HepG2 (cell line): ENCODE measurements around the gene LGALS3. TPM values are rescaled to one million over a fixed set of nuclear protein-coding genes. Genes with fewer than 3 reads are reported as not detected.

ENCODE experiments used
- GABPA ChIP-seq, 2 experiments: IDR thresholded peaks; 2 replicates each; pipeline ENCODE4 v1.6.1; 2011 to 2016; ENCODE audit warnings: low read depth in 2 of 2, low read length in 1 of 2, missing biosample characterization in 1 of 2, missing genetic modification characterization in 1 of 2
- IRX3 ChIP-seq: sonication (generic); formaldehyde crosslinking; IDR thresholded peaks from 2 replicates; pipeline ENCODE4 v1.8.1; 2023; ENCODE audit warnings: mild to moderate bottlenecking, low read depth, missing genetic modification reagents, borderline replicate concordance
- MYC ChIP-seq: sonication (generic); formaldehyde crosslinking; IDR thresholded peaks from 2 replicates; pipeline ENCODE4 v1.9.0; 2021; ENCODE audit warnings: missing genetic modification reagents, borderline replicate concordance
- PAF1 ChIP-seq: IDR thresholded peaks from 2 replicates; pipeline ENCODE4 v1.6.1; 2016; ENCODE audit warnings: missing genetic modification reagents, missing compliant biosample characterization
- PHF20 ChIP-seq: sonication (generic); formaldehyde crosslinking; IDR thresholded peaks from 2 replicates; pipeline ENCODE4 v1.5.0; 2020; ENCODE audit warnings: mild to moderate bottlenecking, missing genetic modification reagents
- RBFOX2 ChIP-seq: fragments of 200-400 bp; formaldehyde crosslinking; IDR thresholded peaks from 2 replicates; pipeline ENCODE4 v1.6.1; 2017; ENCODE audit warnings: low read depth, mild to moderate bottlenecking, low read length
- TEAD2 ChIP-seq: sonication (generic); formaldehyde crosslinking; IDR thresholded peaks from 2 replicates; pipeline ENCODE4 v1.9.0; 2021; ENCODE audit warnings: missing genetic modification reagents
- ZNF331 ChIP-seq: sonication (generic); formaldehyde crosslinking; IDR thresholded peaks from 2 replicates; pipeline ENCODE4 v1.4.0; 2020; ENCODE audit warnings: missing genetic modification reagents
- ZNF672 ChIP-seq: sonication (generic); formaldehyde crosslinking; IDR thresholded peaks from 2 replicates; pipeline ENCODE4 v1.8.1; 2022; ENCODE audit warnings: missing genetic modification reagents
- ZNF878 ChIP-seq: sonication (generic); formaldehyde crosslinking; IDR thresholded peaks from 2 replicates; pipeline ENCODE4 v1.8.1; 2023; ENCODE audit warnings: mild to moderate bottlenecking, missing genetic modification reagents, moderate library complexity
- polyA plus RNA-seq, 8 experiments: library from polyadenylated mRNA; depleted of rRNA in 3 of 8; stranded (reverse) in 7 of 8; unstranded in 1 of 8; fragments of >200 nt; fragmentation: Illumina TruSeq in 4 of 8; extraction: Trizol in 4 of 8; gene quantifications; 2 replicates each; pipeline versions ENCODE4 v1.2.1 to v1.2.3, GENCODE V29; 2011 to 2016; ENCODE audit warnings: low read depth in 4 of 8, missing spikeins in 1 of 8, mixed read lengths in 1 of 8; ENCODE audit not compliant: insufficient read depth in 1 of 8
- total RNA-seq, 5 experiments: library from RNA; depleted of rRNA; stranded (reverse); fragments of >200 nt; fragmentation: Illumina TruSeq; extraction: Trizol; gene quantifications; 2 replicates each; pipeline ENCODE4 v1.2.3, GENCODE V29; 2016; ENCODE audit warnings: low read depth in 1 of 5
- TF ChIP-seq, protein P1 (sequence below): sonication (generic); formaldehyde crosslinking; IDR thresholded peaks from 2 replicates; pipeline ENCODE4 v1.5.1; 2020; ENCODE audit warnings: missing genetic modification reagents, mild to moderate bottlenecking, borderline replicate concordance
- TF ChIP-seq, protein P2 (sequence below): sonication (generic); formaldehyde crosslinking; IDR thresholded peaks from 2 replicates; pipeline ENCODE4 v1.4.0; 2020; ENCODE audit warnings: mild to moderate bottlenecking, missing genetic modification reagents, borderline replicate concordance
- TF ChIP-seq, protein P3 (sequence below): sonication (generic); formaldehyde crosslinking; IDR thresholded peaks from 2 replicates; pipeline ENCODE4 v1.4.0; 2020; ENCODE audit warnings: low read depth, mild to moderate bottlenecking, missing genetic modification reagents
- TF ChIP-seq, protein P4 (sequence below): sonication (generic); formaldehyde crosslinking; IDR thresholded peaks from 2 replicates; pipeline ENCODE4 v1.4.0; 2020; ENCODE audit warnings: missing genetic modification reagents, borderline replicate concordance

LGALS3 gene
- total and polyA plus RNA-seq, 2 of the 13 experiments (the other 11 are each of a cell fraction or from before 2014, with no cell fraction given): 5.0 to 97.4 TPM

DNA sequence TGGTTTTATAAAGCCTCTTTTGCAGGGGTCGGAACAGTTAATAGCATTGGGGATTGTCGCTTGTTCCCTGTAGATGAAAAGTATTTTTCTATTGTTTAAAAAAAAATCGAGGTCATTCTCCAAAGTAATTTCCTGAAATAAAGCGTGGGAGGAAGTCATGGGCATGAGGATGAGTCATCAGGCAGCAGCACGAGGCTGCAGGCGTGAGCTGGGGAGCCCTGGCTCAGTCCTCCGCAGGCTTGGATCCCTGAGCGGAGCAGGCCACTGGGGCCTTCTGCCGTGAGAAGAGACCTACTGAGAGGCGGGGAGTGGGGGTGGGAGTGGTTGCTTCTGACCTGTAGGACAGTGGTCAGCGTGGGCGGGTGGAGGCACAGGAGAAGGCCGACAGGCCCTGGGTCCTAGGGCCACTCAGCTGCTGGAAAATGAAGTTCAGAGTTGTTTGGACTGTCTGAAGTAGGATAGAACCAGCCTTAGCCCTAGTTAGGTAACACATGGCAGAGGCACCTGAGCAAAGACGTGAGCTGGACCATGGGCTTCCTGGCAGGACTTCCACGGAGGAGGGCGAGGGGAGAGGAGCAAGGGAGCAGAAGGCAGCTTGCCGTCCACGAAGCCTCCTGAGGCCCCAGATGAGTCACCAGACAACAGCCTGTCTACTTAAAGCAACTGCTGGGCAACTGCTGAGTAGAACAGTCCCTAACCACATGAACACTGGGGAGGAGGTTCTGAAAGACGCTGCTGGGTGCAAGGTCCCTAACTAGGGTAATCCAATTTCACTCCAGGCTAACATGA, 21.1 kb upstream of the LGALS3 start (continued):
- TF ChIP-seq GABPA (IDR thresholded peaks at IDR 0.05; ENCODE audit: low read depth, low read length) (no peak), GABPA (CRISPR knock-in tag; IDR thresholded peaks at IDR 0.05; ENCODE audit: low read depth) (peak; percentile 74), RBFOX2 (peak; percentile 49; the same call in 1 of the 2 replicates), PHF20 (CRISPR knock-in tag) (peak; percentile 56), ZNF672 (no peak), ZNF878 (CRISPR knock-in tag) (peak; percentile 89), IRX3 (0 out of 2 replicates have a peak, but pooled peaks have one; percentile 32), ZNF331 (CRISPR knock-in tag) (peak; percentile 80; the same call in 1 of the 2 replicates), MYC (peak; percentile 94), PAF1 (no peak), TEAD2 (no peak)
- TF ChIP-seq, protein P1, sequence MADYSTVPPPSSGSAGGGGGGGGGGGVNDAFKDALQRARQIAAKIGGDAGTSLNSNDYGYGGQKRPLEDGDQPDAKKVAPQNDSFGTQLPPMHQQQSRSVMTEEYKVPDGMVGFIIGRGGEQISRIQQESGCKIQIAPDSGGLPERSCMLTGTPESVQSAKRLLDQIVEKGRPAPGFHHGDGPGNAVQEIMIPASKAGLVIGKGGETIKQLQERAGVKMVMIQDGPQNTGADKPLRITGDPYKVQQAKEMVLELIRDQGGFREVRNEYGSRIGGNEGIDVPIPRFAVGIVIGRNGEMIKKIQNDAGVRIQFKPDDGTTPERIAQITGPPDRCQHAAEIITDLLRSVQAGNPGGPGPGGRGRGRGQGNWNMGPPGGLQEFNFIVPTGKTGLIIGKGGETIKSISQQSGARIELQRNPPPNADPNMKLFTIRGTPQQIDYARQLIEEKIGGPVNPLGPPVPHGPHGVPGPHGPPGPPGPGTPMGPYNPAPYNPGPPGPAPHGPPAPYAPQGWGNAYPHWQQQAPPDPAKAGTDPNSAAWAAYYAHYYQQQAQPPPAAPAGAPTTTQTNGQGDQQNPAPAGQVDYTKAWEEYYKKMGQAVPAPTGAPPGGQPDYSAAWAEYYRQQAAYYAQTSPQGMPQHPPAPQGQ (CRISPR knock-in tag): 0 out of 2 replicates have a peak, but pooled peaks have one; percentile 14
- TF ChIP-seq, protein P2, sequence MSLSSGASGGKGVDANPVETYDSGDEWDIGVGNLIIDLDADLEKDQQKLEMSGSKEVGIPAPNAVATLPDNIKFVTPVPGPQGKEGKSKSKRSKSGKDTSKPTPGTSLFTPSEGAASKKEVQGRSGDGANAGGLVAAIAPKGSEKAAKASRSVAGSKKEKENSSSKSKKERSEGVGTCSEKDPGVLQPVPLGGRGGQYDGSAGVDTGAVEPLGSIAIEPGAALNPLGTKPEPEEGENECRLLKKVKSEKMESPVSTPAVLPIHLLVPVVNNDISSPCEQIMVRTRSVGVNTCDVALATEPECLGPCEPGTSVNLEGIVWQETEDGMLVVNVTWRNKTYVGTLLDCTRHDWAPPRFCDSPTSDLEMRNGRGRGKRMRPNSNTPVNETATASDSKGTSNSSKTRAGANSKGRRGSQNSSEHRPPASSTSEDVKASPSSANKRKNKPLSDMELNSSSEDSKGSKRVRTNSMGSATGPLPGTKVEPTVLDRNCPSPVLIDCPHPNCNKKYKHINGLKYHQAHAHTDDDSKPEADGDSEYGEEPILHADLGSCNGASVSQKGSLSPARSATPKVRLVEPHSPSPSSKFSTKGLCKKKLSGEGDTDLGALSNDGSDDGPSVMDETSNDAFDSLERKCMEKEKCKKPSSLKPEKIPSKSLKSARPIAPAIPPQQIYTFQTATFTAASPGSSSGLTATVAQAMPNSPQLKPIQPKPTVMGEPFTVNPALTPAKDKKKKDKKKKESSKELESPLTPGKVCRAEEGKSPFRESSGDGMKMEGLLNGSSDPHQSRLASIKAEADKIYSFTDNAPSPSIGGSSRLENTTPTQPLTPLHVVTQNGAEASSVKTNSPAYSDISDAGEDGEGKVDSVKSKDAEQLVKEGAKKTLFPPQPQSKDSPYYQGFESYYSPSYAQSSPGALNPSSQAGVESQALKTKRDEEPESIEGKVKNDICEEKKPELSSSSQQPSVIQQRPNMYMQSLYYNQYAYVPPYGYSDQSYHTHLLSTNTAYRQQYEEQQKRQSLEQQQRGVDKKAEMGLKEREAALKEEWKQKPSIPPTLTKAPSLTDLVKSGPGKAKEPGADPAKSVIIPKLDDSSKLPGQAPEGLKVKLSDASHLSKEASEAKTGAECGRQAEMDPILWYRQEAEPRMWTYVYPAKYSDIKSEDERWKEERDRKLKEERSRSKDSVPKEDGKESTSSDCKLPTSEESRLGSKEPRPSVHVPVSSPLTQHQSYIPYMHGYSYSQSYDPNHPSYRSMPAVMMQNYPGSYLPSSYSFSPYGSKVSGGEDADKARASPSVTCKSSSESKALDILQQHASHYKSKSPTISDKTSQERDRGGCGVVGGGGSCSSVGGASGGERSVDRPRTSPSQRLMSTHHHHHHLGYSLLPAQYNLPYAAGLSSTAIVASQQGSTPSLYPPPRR (CRISPR knock-in tag): peak; percentile 28; the same call in 1 of the 2 replicates
- TF ChIP-seq, protein P3, sequence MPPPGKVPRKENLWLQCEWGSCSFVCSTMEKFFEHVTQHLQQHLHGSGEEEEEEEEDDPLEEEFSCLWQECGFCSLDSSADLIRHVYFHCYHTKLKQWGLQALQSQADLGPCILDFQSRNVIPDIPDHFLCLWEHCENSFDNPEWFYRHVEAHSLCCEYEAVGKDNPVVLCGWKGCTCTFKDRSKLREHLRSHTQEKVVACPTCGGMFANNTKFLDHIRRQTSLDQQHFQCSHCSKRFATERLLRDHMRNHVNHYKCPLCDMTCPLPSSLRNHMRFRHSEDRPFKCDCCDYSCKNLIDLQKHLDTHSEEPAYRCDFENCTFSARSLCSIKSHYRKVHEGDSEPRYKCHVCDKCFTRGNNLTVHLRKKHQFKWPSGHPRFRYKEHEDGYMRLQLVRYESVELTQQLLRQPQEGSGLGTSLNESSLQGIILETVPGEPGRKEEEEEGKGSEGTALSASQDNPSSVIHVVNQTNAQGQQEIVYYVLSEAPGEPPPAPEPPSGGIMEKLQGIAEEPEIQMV: peak; percentile 40; the same call in 1 of the 2 replicates
- TF ChIP-seq, protein P4, sequence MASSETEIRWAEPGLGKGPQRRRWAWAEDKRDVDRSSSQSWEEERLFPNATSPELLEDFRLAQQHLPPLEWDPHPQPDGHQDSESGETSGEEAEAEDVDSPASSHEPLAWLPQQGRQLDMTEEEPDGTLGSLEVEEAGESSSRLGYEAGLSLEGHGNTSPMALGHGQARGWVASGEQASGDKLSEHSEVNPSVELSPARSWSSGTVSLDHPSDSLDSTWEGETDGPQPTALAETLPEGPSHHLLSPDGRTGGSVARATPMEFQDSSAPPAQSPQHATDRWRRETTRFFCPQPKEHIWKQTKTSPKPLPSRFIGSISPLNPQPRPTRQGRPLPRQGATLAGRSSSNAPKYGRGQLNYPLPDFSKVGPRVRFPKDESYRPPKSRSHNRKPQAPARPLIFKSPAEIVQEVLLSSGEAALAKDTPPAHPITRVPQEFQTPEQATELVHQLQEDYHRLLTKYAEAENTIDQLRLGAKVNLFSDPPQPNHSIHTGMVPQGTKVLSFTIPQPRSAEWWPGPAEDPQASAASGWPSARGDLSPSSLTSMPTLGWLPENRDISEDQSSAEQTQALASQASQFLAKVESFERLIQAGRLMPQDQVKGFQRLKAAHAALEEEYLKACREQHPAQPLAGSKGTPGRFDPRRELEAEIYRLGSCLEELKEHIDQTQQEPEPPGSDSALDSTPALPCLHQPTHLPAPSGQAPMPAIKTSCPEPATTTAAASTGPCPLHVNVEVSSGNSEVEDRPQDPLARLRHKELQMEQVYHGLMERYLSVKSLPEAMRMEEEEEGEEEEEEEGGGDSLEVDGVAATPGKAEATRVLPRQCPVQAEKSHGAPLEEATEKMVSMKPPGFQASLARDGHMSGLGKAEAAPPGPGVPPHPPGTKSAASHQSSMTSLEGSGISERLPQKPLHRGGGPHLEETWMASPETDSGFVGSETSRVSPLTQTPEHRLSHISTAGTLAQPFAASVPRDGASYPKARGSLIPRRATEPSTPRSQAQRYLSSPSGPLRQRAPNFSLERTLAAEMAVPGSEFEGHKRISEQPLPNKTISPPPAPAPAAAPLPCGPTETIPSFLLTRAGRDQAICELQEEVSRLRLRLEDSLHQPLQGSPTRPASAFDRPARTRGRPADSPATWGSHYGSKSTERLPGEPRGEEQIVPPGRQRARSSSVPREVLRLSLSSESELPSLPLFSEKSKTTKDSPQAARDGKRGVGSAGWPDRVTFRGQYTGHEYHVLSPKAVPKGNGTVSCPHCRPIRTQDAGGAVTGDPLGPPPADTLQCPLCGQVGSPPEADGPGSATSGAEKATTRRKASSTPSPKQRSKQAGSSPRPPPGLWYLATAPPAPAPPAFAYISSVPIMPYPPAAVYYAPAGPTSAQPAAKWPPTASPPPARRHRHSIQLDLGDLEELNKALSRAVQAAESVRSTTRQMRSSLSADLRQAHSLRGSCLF (CRISPR knock-in tag): peak; percentile 87
